Tongue (tissue), 2 donors: ENCODE results near the gene CACNA1B. TPM values are rescaled to one million over a fixed set of nuclear protein-coding genes. Genes with fewer than 3 reads are reported as not detected.

Experiments
- DNase-seq: peaks from one replicate; pipeline ENCODE4 v3.0.0-alpha.2; 2015
- total RNA-seq: library from RNA; depleted of rRNA; stranded (reverse); fragments of >200 nt; gene quantifications from one replicate; pipeline ENCODE4 v1.2.3, GENCODE V29; 2014

CACNA1B gene
- total RNA-seq, 1 donor from 2014 or later, result 0.41 TPM

- no peak for DNase-seq
Measured at GRCh38 chr9:138053321-138053868, 175.8 kb downstream of the CACNA1B start.

GRCh38 chr9:138053996-138054752 is 176.6 kb downstream of the CACNA1B start:
- no peak for DNase-seq

GRCh38 chr9:138057726-138058125 is 180.1 kb downstream of the CACNA1B start:
- no peak for DNase-seq

- DNase-seq, result no peak
Measured at GRCh38 chr9:138058181-138058580, 180.6 kb downstream of the CACNA1B start.

- no peak for DNase-seq
Measured at GRCh38 chr9:138059196-138059595, 181.6 kb downstream of the CACNA1B start.

GRCh38 chr9:138060365-138060764 is 182.8 kb downstream of the CACNA1B start:
- no peak for DNase-seq

GRCh38 chr9:138060881-138061280 is 183.3 kb downstream of the CACNA1B start:
- DNase-seq, result no peak

- DNase-seq, result no peak
Measured at GRCh38 chr9:138061631-138062030, 184.0 kb downstream of the CACNA1B start.

GRCh38 chr9:138062196-138062595 is 184.6 kb downstream of the CACNA1B start:
- DNase-seq, result no peak

GRCh38 chr9:138063033-138063432 is 185.5 kb downstream of the CACNA1B start:
- no peak for DNase-seq

GRCh38 chr9:138063785-138064184 is 186.2 kb downstream of the CACNA1B start:
- no peak for DNase-seq

- DNase-seq, result no peak
Measured at GRCh38 chr9:138064547-138064946, 187.0 kb downstream of the CACNA1B start.

- DNase-seq, result no peak
Measured at GRCh38 chr9:138065287-138065686, 187.7 kb downstream of the CACNA1B start.

GRCh38 chr9:138066049-138066448 is 188.5 kb downstream of the CACNA1B start:
- DNase-seq, result no peak

GRCh38 chr9:138067613-138068367 is 190.2 kb downstream of the CACNA1B start:
- DNase-seq, result no peak

GRCh38 chr9:138068601-138069035 is 191.0 kb downstream of the CACNA1B start:
- no peak for DNase-seq

GRCh38 chr9:138069731-138070456 is 192.3 kb downstream of the CACNA1B start:
- no peak for DNase-seq

GRCh38 chr9:138070815-138071214 is 193.2 kb downstream of the CACNA1B start:
- DNase-seq, result no peak

- DNase-seq, result no peak
Measured at GRCh38 chr9:138071292-138071691, 193.7 kb downstream of the CACNA1B start.

- DNase-seq, result no peak
Measured at GRCh38 chr9:138071731-138072130, 194.1 kb downstream of the CACNA1B start.

GRCh38 chr9:138072161-138072842 is 194.7 kb downstream of the CACNA1B start:
- no peak for DNase-seq

GRCh38 chr9:138072897-138073296 is 195.3 kb downstream of the CACNA1B start:
- DNase-seq, result no peak
